K562 (cell line): ENCODE data around the gene ADD1. TPM values are rescaled to one million over a fixed set of nuclear protein-coding genes. Genes with fewer than 3 reads are reported as not detected.

ENCODE experiments used
- ASH1L ChIP-seq: fragments of 450-650 bp; IDR thresholded peaks from 2 replicates; pipeline ENCODE4 v1.6.1; 2018; ENCODE audit warnings: borderline replicate concordance, mild to moderate bottlenecking, low read depth; ENCODE audit not compliant: partially characterized antibody
- BCL6 ChIP-seq: fragments of 250-450 bp; sonication (Bioruptor Pico); IDR thresholded peaks from 2 replicates; pipeline ENCODE4 v1.4.0; 2020
- C11orf30 ChIP-seq: fragments of 450-650 bp; IDR thresholded peaks from 2 replicates; pipeline ENCODE4 v1.6.1; 2016; ENCODE audit warnings: low read depth, mild to moderate bottlenecking
- CGGBP1 ChIP-seq: fragments of 250-450 bp; sonication (Bioruptor Pico); IDR thresholded peaks from 2 replicates; pipeline ENCODE4 v1.9.0; 2021; ENCODE audit warnings: mild to moderate bottlenecking
- E4F1 ChIP-seq: fragments of 250-450 bp; sonication (Bioruptor Pico); IDR thresholded peaks from 2 replicates; pipeline ENCODE4 v1.5.0; 2021; ENCODE audit warnings: mild to moderate bottlenecking, borderline replicate concordance
- GTF2B ChIP-seq: IDR thresholded peaks from 2 replicates; pipeline ENCODE4 v1.6.1; 2011; ENCODE audit not compliant: insufficient read length; ENCODE audit errors: extremely low read depth
- IRF1 ChIP-seq: sonication (generic); formaldehyde crosslinking; IDR thresholded peaks from 2 replicates; pipeline ENCODE4 v1.8.0; 2022; ENCODE audit warnings: missing genetic modification reagents, mild to moderate bottlenecking, borderline replicate concordance
- NCOR1 ChIP-seq: fragments of 450-650 bp; IDR thresholded peaks from 2 replicates; pipeline ENCODE4 v1.6.1; 2016; ENCODE audit warnings: mild to moderate bottlenecking, moderate library complexity
- PATZ1 ChIP-seq: fragments of 250-450 bp; sonication (Bioruptor Pico); IDR thresholded peaks from 2 replicates; pipeline ENCODE4 v1.5.0; 2020; ENCODE audit warnings: mild to moderate bottlenecking, borderline replicate concordance
- TBP ChIP-seq: optimal IDR thresholded peaks from 2 replicates; pipeline ENCODE3; 2011; ENCODE audit warnings: low read depth, low read length, improper control_type of control experiment
- TFAM ChIP-seq: fragments of 250-450 bp; sonication (Bioruptor Pico); conservative IDR thresholded peaks from 2 replicates; pipeline ENCODE4 v1.5.0; 2021; ENCODE audit warnings: mild to moderate bottlenecking, moderate library complexity
- ZBTB49 ChIP-seq: sonication (generic); formaldehyde crosslinking; IDR thresholded peaks from 2 replicates; pipeline ENCODE4 v1.8.0; 2022; ENCODE audit warnings: missing genetic modification reagents, mild to moderate bottlenecking, borderline replicate concordance
- ZBTB7A ChIP-seq: IDR thresholded peaks from 2 replicates; pipeline ENCODE4 v1.6.1; 2011; ENCODE audit warnings: low read depth, mild to moderate bottlenecking, low read length, moderate library complexity, borderline replicate concordance; ENCODE audit not compliant: control insufficient read depth
- ZC3H11A ChIP-seq: IDR thresholded peaks from 2 replicates; pipeline ENCODE4 v1.6.1; 2012; ENCODE audit warnings: low read depth, low read length, improper control_type of control experiment
- ZNF282 ChIP-seq: sonication (generic); formaldehyde crosslinking; IDR thresholded peaks from 2 replicates; pipeline ENCODE4 v1.8.1; 2023; ENCODE audit warnings: missing genetic modification reagents
- ZNF644 ChIP-seq: fragments of 200-800 bp; sonication (Bioruptor generic); IDR thresholded peaks from 2 replicates; pipeline ENCODE4 v1.6.1; 2016; ENCODE audit warnings: low read depth, missing genetic modification characterization, missing compliant biosample characterization
- ZNF696 ChIP-seq: fragments of 250-450 bp; sonication (Bioruptor Pico); conservative IDR thresholded peaks from 2 replicates; pipeline ENCODE4 v1.4.0; 2020; ENCODE audit warnings: mild to moderate bottlenecking, moderate library complexity
- polyA plus RNA-seq, 8 experiments: library from polyadenylated mRNA; depleted of rRNA in 4 of 8; stranded (reverse) in 5 of 8; unstranded in 3 of 8; fragments of >200 nt; fragmentation: Nextera tagmentation in 2 of 8; fragmentation: Illumina TruSeq in 1 of 8; extraction: Ambion mirVana in 2 of 8; extraction: Trizol in 1 of 8; gene quantifications; 2 replicates each; pipeline versions ENCODE4 v1.2.1 to v1.2.3, GENCODE V29; 2011 to 2014; ENCODE audit warnings: inconsistent platforms in 1 of 8, missing spikeins in 1 of 8
- total RNA-seq, 7 experiments: library from RNA; depleted of rRNA in 6 of 7; stranded (reverse); fragments of >200 nt in 6 of 7; fragmentation: Illumina TruSeq in 2 of 7; extraction: Trizol in 2 of 7; gene quantifications; 2 replicates each; pipeline versions ENCODE4 v1.2.1 to v1.2.3, GENCODE V29; 2011 to 2021; ENCODE audit warnings: low replicate concordance in 1 of 7

Gene ADD1
- total and polyA plus RNA-seq, 9 of the 15 experiments (the other 6 are each of a cell fraction or from before 2014, with no cell fraction given), result 17.5 to 153 (median 74.0) TPM

GRCh38 chr4:2843263-2843940, at the start of gene ADD1 (continued):
- no peak for TF ChIP-seq PATZ1 (CRISPR knock-in tag)
- TF ChIP-seq NCOR1, result peak; percentile 72
- no peak for TF ChIP-seq TFAM (CRISPR knock-in tag)
- no peak for TF ChIP-seq IRF1 (CRISPR knock-in tag)
- TF ChIP-seq BCL6, result no peak
- TF ChIP-seq GTF2B, result no peak
- TF ChIP-seq TBP, result peak; percentile 41
- TF ChIP-seq ZBTB7A, result peak; percentile 90
- no peak for TF ChIP-seq CGGBP1 (CRISPR knock-in tag)
- no peak for TF ChIP-seq ZC3H11A
- peak; percentile 89 for TF ChIP-seq ASH1L
- no peak for TF ChIP-seq ZNF696 (CRISPR knock-in tag)
- TF ChIP-seq ZNF282, result no peak
- TF ChIP-seq C11orf30, result no peak; the same call in 1 of the 2 replicates
- TF ChIP-seq E4F1 (CRISPR knock-in tag), result no peak
- no peak for TF ChIP-seq ZBTB49 (CRISPR knock-in tag)
- no peak for TF ChIP-seq ZNF644 (tag)
